Fibroblast of villous mesenchyme (primary cell): ENCODE data around the gene CDH4. TPM values are rescaled to one million over a fixed set of nuclear protein-coding genes. Genes with fewer than 3 reads are reported as not detected.

Experiments used
- DNase-seq: peaks from one replicate; pipeline ENCODE4 v3.0.0-alpha.2; 2010; ENCODE audit warnings: low read depth
- H3K4me3 ChIP-seq: 2 replicates; pipeline ENCODE4 v1.5.1; 2011; ENCODE audit warnings: low read depth, mild to moderate bottlenecking, low read length
- total RNA-seq: library from RNA; depleted of rRNA; stranded (reverse); fragments of >200 nt; gene quantifications from 2 replicates; pipeline ENCODE4 v1.2.3, GENCODE V29; 2012
- TF ChIP-seq, protein P1 (sequence below): IDR thresholded peaks from 2 replicates; pipeline ENCODE4 v1.5.1; 2012; ENCODE audit warnings: low read depth, mild to moderate bottlenecking, low read length; ENCODE audit not compliant: insufficient read depth

The CDH4 gene
- total RNA-seq, 1 donor, result 1.7 TPM

- H3K4me3 ChIP-seq, result no peak overlapping the region
These were observed 623.3 kb downstream of the CDH4 start for GRCh38 chr20:61875221-61875885.

GRCh38 chr20:61875996-61876395 lies 623.9 kb downstream of the CDH4 start:
- TF ChIP-seq, protein P1, sequence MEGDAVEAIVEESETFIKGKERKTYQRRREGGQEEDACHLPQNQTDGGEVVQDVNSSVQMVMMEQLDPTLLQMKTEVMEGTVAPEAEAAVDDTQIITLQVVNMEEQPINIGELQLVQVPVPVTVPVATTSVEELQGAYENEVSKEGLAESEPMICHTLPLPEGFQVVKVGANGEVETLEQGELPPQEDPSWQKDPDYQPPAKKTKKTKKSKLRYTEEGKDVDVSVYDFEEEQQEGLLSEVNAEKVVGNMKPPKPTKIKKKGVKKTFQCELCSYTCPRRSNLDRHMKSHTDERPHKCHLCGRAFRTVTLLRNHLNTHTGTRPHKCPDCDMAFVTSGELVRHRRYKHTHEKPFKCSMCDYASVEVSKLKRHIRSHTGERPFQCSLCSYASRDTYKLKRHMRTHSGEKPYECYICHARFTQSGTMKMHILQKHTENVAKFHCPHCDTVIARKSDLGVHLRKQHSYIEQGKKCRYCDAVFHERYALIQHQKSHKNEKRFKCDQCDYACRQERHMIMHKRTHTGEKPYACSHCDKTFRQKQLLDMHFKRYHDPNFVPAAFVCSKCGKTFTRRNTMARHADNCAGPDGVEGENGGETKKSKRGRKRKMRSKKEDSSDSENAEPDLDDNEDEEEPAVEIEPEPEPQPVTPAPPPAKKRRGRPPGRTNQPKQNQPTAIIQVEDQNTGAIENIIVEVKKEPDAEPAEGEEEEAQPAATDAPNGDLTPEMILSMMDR, result no peak
- H3K4me3 ChIP-seq, result no peak overlapping the region
- DNase-seq, result no peak

More at GRCh38 chr20:61875221-61875885, 623.3 kb downstream of the CDH4 start:
- no peak for DNase-seq
- TF ChIP-seq, protein P1, result no peak

- H3K4me3 ChIP-seq, result no peak overlapping the region
- DNase-seq, result no peak
- TF ChIP-seq, protein P1, result no peak
These were observed 625.1 kb downstream of the CDH4 start for GRCh38 chr20:61876952-61877728.

DNA sequence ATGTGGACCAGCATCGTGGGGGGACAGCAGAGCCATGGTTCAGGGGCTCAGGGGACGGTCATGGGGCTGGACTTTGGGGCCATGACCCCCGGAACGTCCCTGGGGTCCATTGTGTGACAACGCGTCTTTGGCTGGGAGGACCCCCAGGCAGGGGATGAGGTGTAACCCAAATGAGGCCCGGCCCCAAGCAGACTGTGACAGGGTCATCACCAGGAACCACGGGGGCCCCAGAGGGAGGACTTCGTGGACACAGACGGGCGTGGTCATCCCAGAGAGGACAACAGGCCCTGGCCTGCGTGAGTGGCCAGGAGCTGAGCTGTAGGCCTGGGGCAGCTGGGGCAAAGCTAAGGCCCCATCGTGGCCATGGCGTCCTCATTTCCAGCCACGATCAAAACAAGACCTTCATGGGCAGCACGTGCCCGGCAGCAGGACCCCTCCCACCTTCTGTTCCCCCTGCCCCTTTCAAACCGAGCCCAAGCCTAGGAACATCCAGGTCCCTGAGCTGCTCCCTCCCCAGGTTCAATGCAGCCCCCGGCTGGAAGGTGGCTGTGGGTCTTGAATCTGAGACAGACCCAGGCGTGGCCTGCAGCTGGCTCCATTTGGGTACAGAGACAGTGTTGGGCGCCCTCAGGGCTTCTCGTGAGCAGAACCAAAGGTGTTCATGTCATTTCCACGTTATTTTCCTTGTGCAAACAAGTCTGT lies 625.9 kb downstream of the CDH4 start:
- H3K4me3 ChIP-seq, result no peak overlapping the region
- TF ChIP-seq, protein P1, result no peak
- DNase-seq, result no peak

DNA sequence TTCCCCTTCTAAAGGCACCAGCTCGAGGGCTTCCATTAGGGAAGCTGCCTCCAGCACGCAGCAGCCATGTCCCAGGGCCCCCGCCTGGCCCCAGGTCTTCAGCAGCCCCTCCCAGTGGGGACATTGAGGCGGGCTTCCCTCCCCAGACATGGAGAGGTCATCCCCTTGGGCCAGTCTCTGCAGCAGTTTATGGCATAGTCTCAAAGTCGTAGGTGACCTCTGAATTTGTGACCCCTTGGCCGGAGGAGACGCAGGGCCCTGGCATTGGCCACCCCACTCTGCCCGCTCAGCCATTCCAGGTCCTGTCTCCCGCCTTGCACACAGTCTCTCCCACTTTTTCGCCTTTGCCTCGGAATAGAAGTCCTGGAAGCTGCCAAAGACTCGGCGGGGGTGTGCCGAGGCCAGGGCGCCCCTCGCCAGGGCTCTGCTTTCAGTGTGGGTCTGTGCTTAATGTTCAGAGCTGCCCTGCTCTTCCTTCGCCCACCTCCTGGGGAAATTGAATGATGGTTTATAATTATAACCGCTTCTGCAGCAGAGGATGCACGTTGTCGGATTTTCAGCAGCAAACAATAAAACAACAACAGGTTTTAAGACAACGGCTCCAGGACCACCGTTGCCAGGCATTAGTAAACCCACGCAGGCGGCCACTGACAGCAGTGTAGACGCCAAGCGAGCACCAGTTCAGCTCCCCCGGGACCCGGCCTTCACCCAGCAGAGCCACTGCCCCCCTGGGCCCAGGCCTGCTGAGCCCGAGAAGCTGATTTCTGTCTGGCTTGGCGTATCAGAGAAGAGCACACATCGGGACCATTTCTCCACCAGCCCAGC lies 626.6 kb downstream of the CDH4 start:
- DNase-seq, result no peak
- TF ChIP-seq, protein P1, result no peak
- no peak overlapping the region for H3K4me3 ChIP-seq

DNA sequence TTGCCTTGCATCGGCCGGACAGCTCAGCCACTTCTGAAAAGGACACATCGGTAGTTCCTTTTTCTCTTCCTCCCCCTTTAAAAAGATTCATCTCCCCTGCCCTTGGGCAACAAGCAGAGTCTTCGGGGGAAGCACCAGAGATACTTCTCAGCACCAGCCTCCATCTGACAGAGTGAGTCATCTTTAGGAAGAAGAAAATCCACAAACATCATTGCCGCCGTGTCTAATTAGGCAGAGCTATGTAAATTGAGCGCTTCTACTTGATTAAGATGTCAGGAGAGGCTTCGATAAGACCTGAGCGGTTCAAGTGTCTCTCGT lies 627.2 kb downstream of the CDH4 start:
- DNase-seq, result no peak
- TF ChIP-seq, protein P1, result no peak
- no peak overlapping the region for H3K4me3 ChIP-seq
